Measurements from ENCODE around the gene ACTL8.

Gene ACTL8

GRCh38 chr1:17820198-17820597 lies 65.1 kb downstream of the ACTL8 start:
- no peak for TF ChIP-seq CTCF (IDR thresholded peaks at IDR 0.05; ENCODE audit: low read depth, low read length, missing control alignments)
- no peak overlapping the region for H3K4me3 ChIP-seq (replicated peaks; ENCODE audit: low read depth, low read length)

GRCh38 chr1:17822741-17823426 lies 67.8 kb downstream of the ACTL8 start:
- no peak for TF ChIP-seq CTCF (IDR thresholded peaks at IDR 0.05; ENCODE audit: low read depth, low read length, missing control alignments)

More at GRCh38 chr1:17820198-17820597, 65.1 kb downstream of the ACTL8 start:
- no peak for DNase-seq (ENCODE audit: extremely low read depth, low read depth)

GRCh38 chr1:17825273-17826164 lies 70.4 kb downstream of the ACTL8 start:
- H3K4me3 ChIP-seq (replicated peaks; ENCODE audit: low read depth, low read length) = no peak overlapping the region
- TF ChIP-seq CTCF (IDR thresholded peaks at IDR 0.05; ENCODE audit: low read depth, low read length, missing control alignments) = no peak

More at GRCh38 chr1:17822741-17823426, 67.8 kb downstream of the ACTL8 start:
- no peak for DNase-seq (ENCODE audit: extremely low read depth, low read depth)
- H3K4me3 ChIP-seq (replicated peaks; ENCODE audit: low read depth, low read length) = no peak overlapping the region

GRCh38 chr1:17826165-17826488 lies 71.0 kb downstream of the ACTL8 start:
- TF ChIP-seq CTCF (IDR thresholded peaks at IDR 0.05; ENCODE audit: low read depth, low read length, missing control alignments) = peak; percentile 82
- no peak for DNase-seq (ENCODE audit: extremely low read depth, low read depth)
- H3K4me3 ChIP-seq (replicated peaks; ENCODE audit: low read depth, low read length) = no peak overlapping the region

More at GRCh38 chr1:17825273-17826164, 70.4 kb downstream of the ACTL8 start:
- DNase-seq (ENCODE audit: extremely low read depth, low read depth) = no peak

GRCh38 chr1:17828991-17829390 lies 73.9 kb downstream of the ACTL8 start:
- no peak for TF ChIP-seq CTCF (IDR thresholded peaks at IDR 0.05; ENCODE audit: low read depth, low read length, missing control alignments)
- H3K4me3 ChIP-seq (replicated peaks; ENCODE audit: low read depth, low read length) = no peak overlapping the region
- DNase-seq (ENCODE audit: extremely low read depth, low read depth) = no peak

GRCh38 chr1:17829579-17829978 lies 74.4 kb downstream of the ACTL8 start:
- no peak for TF ChIP-seq CTCF (IDR thresholded peaks at IDR 0.05; ENCODE audit: low read depth, low read length, missing control alignments)
- DNase-seq (ENCODE audit: extremely low read depth, low read depth) = no peak
- no peak overlapping the region for H3K4me3 ChIP-seq (replicated peaks; ENCODE audit: low read depth, low read length)

All from HFF-Myc (cell line).